HG03575 (cell line): Measurements from ENCODE around the gene CEP170B.
"Not testable (repeated sequence)": the region's sequence is repeated elsewhere in the genome, so short reads cannot be mapped to it uniquely, and the experiment has no call there.

Experiments used
- ATAC-seq: cut with Tn5 transposase; IDR thresholded peaks from one replicate; pipeline ENCODE4 v1.9.1; 2021; ENCODE audit not compliant: unreplicated experiment, insufficient number of reproducible peaks, low FRiP score; ENCODE audit errors: extremely low read depth

Gene CEP170B

GRCh38 chr14:104886690-104887622 lies 21.9 kb downstream of the CEP170B start:
- no peak for ATAC-seq

- ATAC-seq: no peak
These were observed 22.8 kb downstream of the CEP170B start for GRCh38 chr14:104887623-104888488.

- ATAC-seq: no peak
These were observed 23.7 kb downstream of the CEP170B start for GRCh38 chr14:104888489-104889374.

GRCh38 chr14:104889375-104889757 lies 24.3 kb downstream of the CEP170B start:
- ATAC-seq: no peak

GRCh38 chr14:104890292-104890691 lies 25.2 kb downstream of the CEP170B start:
- ATAC-seq: not testable (repeated sequence)

GRCh38 chr14:104891121-104891551 lies 26.1 kb downstream of the CEP170B start:
- ATAC-seq: no peak

GRCh38 chr14:104891664-104892530 lies 26.8 kb downstream of the CEP170B start:
- no peak for ATAC-seq

- ATAC-seq: no peak
These were observed 27.7 kb downstream of the CEP170B start for GRCh38 chr14:104892531-104893434.

- ATAC-seq: no peak
These were observed 28.6 kb downstream of the CEP170B start for GRCh38 chr14:104893435-104894207.

- no peak for ATAC-seq
These were observed 29.5 kb downstream of the CEP170B start for GRCh38 chr14:104894331-104895206.

- ATAC-seq: no peak
These were observed 30.2 kb downstream of the CEP170B start for GRCh38 chr14:104895207-104895785.

GRCh38 chr14:104895786-104896661 lies 31.0 kb downstream of the CEP170B start:
- ATAC-seq: no peak

- no peak for ATAC-seq
These were observed 32.5 kb downstream of the CEP170B start for GRCh38 chr14:104897330-104898194.
